Body of pancreas (tissue), 4 donors: ENCODE results near the gene IL17B.

Experiments used
- CTCF ChIP-seq, 7 experiments: fragments of 450-650 bp in 4 of 7; fragments of 200-600 bp in 3 of 7; sonication (generic) in 3 of 7; IDR thresholded peaks; one replicate each; pipeline ENCODE4 v1.5.1; 2016 to 2019; ENCODE audit warnings: antibody characterized with exemption in 7 of 7
- POLR2A ChIP-seq, 3 donors: fragments of 450-650 bp; IDR thresholded peaks; one replicate each; pipeline ENCODE4 v1.6.1; 2016; ENCODE audit warnings: antibody characterized with exemption in 3 of 3, mild to moderate bottlenecking in 2 of 3

- no peak for TF ChIP-seq CTCF (IDR thresholded peaks at IDR 0.05)
- TF ChIP-seq POLR2A (IDR thresholded peaks at IDR 0.05), result no peak
Observed at GRCh38 chr5:149423794-149424268, 44.7 kb upstream of the IL17B start.
